HepG2 (cell line): ENCODE data around the gene STK11. TPM values are rescaled to one million over a fixed set of nuclear protein-coding genes. Genes with fewer than 3 reads are reported as not detected.

Source experiments
- ATAC-seq: fragments of 200-7000 bp; cut with Tn5 transposase; 3 replicates; pipeline ENCODE4 v1.9.1; 2020; ENCODE audit warnings: mild to moderate bottlenecking, moderate library complexity
- BruUV-seq: library from RNA; stranded (reverse); fragments of 400-500 nt; replicated peaks from 2 replicates; lab custom pipeline; 2021; lab: Mats Ljungman, UMichigan
- CTCF ChIA-PET: fragments of 300-600 bp; formaldehyde crosslinking; extraction: SDS; loops from one replicate; lab custom pipeline; 2021; ENCODE audit warnings: low total read pairs, inconsistent platforms, low intra/inter-chr PET ratio; lab: Yijun Ruan, JAX
- POLR2A ChIA-PET: fragments of 350-600 bp; sonication (Branson Sonifier 250); formaldehyde crosslinking; loops from one replicate; lab custom pipeline; 2020; ENCODE audit warnings: antibody characterized with exemption, inconsistent platforms; lab: Yijun Ruan, JAX
- DNase-seq: peaks from one replicate; pipeline ENCODE4 v3.0.0-alpha.2; 2015; ENCODE audit warnings: low spot score
- FAIRE-seq: peaks from 3 replicates; lab custom pipeline; 2011; peaks lifted over from hg19 to GRCh38; lab: Jason Lieb, UNC
- H2AFZ ChIP-seq: one replicate; pipeline ENCODE4 v1.6.1; 2011; ENCODE audit warnings: low read length, inconsistent platforms
- H3K27ac ChIP-seq: fragments of 300-600 bp; 3 replicates; pipeline ENCODE4 v1.8.0; 2011; ENCODE audit warnings: mixed run types, mild to moderate bottlenecking, mixed read lengths, low read length, inconsistent platforms; ENCODE audit not compliant: insufficient read depth; ENCODE audit errors: extremely low read length
- H3K27me3 ChIP-seq, 2 experiments: fragments of 200-600 bp in 1 of 2; 2 replicates in 1 of 2; 3 replicates in 1 of 2; pipeline versions ENCODE4 v1.6.0 to v1.8.0; 2011; ENCODE audit warnings: low read length in 2 of 2, mild to moderate bottlenecking in 2 of 2, moderate library complexity in 2 of 2, inconsistent platforms in 1 of 2; ENCODE audit not compliant: insufficient read depth in 2 of 2, control insufficient read depth in 1 of 2
- H3K36me3 ChIP-seq, 2 experiments: fragments of 200-600 bp in 1 of 2; replicated peaks in 1 of 2; 2 replicates in 1 of 2; 3 replicates in 1 of 2; pipeline versions ENCODE4 v1.5.1 to v1.8.0; 2011; ENCODE audit warnings: low read length in 2 of 2, inconsistent platforms in 1 of 2; ENCODE audit not compliant: insufficient read depth in 2 of 2, control insufficient read depth in 1 of 2
- H3K4me1 ChIP-seq: 2 replicates; pipeline ENCODE4 v1.5.1; 2012; ENCODE audit warnings: low read length, inconsistent platforms; ENCODE audit not compliant: insufficient read depth
- H3K4me2 ChIP-seq: 2 replicates; pipeline ENCODE4 v1.6.0; 2011; ENCODE audit warnings: low read depth, low read length, inconsistent platforms
- H3K4me3 ChIP-seq, 3 experiments: fragments of 200-600 bp in 1 of 3; sonication (generic), shearing (Covaris generic) in 1 of 3; replicated peaks in 1 of 3; 2 replicates each; pipeline ENCODE4 v1.5.1; 2011 to 2016; ENCODE audit warnings: low read length in 3 of 3, inconsistent platforms in 2 of 3, low read depth in 2 of 3, mild to moderate bottlenecking in 2 of 3, control low read depth in 1 of 3, mixed read lengths in 1 of 3; ENCODE audit not compliant: insufficient read depth in 1 of 3
- H3K79me2 ChIP-seq: one replicate; pipeline ENCODE4 v1.6.1; 2011; ENCODE audit warnings: low read length, inconsistent platforms; ENCODE audit not compliant: insufficient read depth
- H3K9ac ChIP-seq: 2 replicates; pipeline ENCODE4 v1.6.0; 2011; ENCODE audit warnings: mild to moderate bottlenecking, low read depth, low read length, inconsistent platforms; ENCODE audit not compliant: insufficient read depth
- H3K9me3 ChIP-seq: 2 replicates; pipeline ENCODE4 v1.5.1; 2012; ENCODE audit warnings: mild to moderate bottlenecking, low read length
- H4K20me1 ChIP-seq: 2 replicates; pipeline ENCODE4 v1.6.0; 2011; ENCODE audit warnings: inconsistent platforms, mild to moderate bottlenecking, low read length, moderate library complexity; ENCODE audit not compliant: insufficient read depth
- MTA1 ChIP-seq: sonication (generic); formaldehyde crosslinking; IDR thresholded peaks from 2 replicates; pipeline ENCODE4 v1.4.0; 2020; ENCODE audit warnings: missing genetic modification reagents, mild to moderate bottlenecking, borderline replicate concordance
- NRL ChIP-seq: sonication (generic); formaldehyde crosslinking; IDR thresholded peaks from 2 replicates; pipeline ENCODE4 v1.5.0; 2020; ENCODE audit warnings: missing genetic modification reagents, mild to moderate bottlenecking, moderate library complexity, borderline replicate concordance
- ZSCAN30 ChIP-seq: sonication (generic); formaldehyde crosslinking; IDR thresholded peaks from 2 replicates; pipeline ENCODE4 v1.5.0; 2020; ENCODE audit warnings: mild to moderate bottlenecking, missing genetic modification reagents
- WGBS: methylation state at CpG from one replicate; pipeline ENCODE4 v1.1.6; 2017; ENCODE audit warnings: low lambda C conversion rate; 5-methylcytosine and 5-hydroxymethylcytosine counted together
- in situ Hi-C: cut with HindIII; loops from 2 replicates; pipeline ENCODE4 v1.10.0; 2017; ENCODE audit warnings: low pct_unique_long_range_greater_than_20kb; ENCODE audit not compliant: extremely low pct_ligation_motif_present
- intact Hi-C: fragments of 100-400 bp; cut with micrococcal nuclease; formaldehyde crosslinking; loops from one replicate; pipeline ENCODE4 v1.10.0; 2022; ENCODE audit not compliant: unreplicated experiment
- polyA plus RNA-seq, 8 experiments: library from polyadenylated mRNA; depleted of rRNA in 3 of 8; stranded (reverse) in 7 of 8; unstranded in 1 of 8; fragments of >200 nt; fragmentation: Illumina TruSeq in 4 of 8; extraction: Trizol in 4 of 8; gene quantifications; 2 replicates each; pipeline versions ENCODE4 v1.2.1 to v1.2.3, GENCODE V29; 2011 to 2016; ENCODE audit warnings: low read depth in 4 of 8, missing spikeins in 1 of 8, mixed read lengths in 1 of 8; ENCODE audit not compliant: insufficient read depth in 1 of 8
- total RNA-seq, 5 experiments: library from RNA; depleted of rRNA; stranded (reverse); fragments of >200 nt; fragmentation: Illumina TruSeq; extraction: Trizol; gene quantifications; 2 replicates each; pipeline ENCODE4 v1.2.3, GENCODE V29; 2016; ENCODE audit warnings: low read depth in 1 of 5
- TF ChIP-seq, protein P1 (sequence below): sonication (generic); formaldehyde crosslinking; IDR thresholded peaks from 2 replicates; pipeline ENCODE4 v1.4.0; 2020; ENCODE audit warnings: mild to moderate bottlenecking, missing genetic modification reagents
- TF ChIP-seq, protein P2 (sequence below): sonication (generic); formaldehyde crosslinking; IDR thresholded peaks from 2 replicates; pipeline ENCODE4 v1.9.0; 2022; ENCODE audit warnings: missing genetic modification reagents, mild to moderate bottlenecking, borderline replicate concordance

STK11 gene
- total and polyA plus RNA-seq, 2 of the 13 experiments (the other 11 are each of a cell fraction or from before 2014, with no cell fraction given) = 27.5 to 43.6 TPM

DNA sequence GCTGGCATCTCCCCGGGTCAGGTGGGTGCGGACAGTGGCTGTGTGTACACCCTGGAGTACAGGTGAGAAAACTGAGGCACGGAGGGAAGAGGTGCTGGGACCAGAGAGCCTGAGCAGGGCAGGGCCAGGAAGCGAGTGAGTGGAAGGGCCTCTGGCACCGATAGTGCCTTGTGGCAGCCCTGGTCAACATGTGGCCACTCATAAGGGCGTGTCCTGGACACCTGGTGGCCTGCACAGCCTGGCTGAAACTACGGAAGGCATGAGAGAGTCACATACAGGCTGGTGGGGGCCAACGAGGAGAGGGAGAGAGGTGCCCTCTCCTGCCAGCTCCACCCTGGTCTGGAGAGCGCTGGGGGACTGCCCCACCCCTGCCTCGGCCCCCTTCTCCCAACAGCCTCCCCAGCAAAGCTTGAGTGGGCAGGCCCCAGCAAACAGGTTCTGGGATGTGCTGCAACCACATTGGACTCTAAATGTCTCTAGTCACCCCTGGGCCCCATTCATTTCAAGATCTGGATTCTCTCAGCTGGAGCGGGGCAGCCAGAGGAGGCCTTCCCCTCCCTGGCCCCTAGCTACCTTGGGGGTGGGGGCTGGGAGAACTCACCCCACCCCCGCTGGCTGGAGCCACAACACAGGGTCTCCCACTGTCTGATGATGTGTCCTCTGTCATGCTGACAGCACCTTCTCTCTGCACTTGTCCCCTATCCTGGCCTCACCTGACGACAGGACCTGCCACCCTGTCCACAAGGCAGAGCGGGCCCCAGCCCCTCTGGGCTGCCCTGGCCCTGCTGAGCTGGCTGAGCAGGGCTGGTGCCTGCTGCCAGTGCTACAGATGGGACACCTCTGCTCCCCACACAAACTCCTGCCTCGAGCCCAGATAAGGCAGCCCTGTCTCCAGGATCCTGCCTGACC is 26.4 kb downstream of the STK11 start:
- H3K4me1 ChIP-seq = peaks cover 24% of the 10 kb centered on the region
- H3K27me3 ChIP-seq = no peaks in the 10 kb centered on the region
- H3K27ac ChIP-seq = peak overlapping the region; percentile 39
- H3K4me3 ChIP-seq = no peak overlapping the region
- TF ChIP-seq NRL (CRISPR knock-in tag) (0 out of 2 replicates have a peak, but pooled peaks have one; percentile 21), MTA1 (CRISPR knock-in tag) (0 out of 2 replicates have a peak, but pooled peaks have one; percentile 26), ZSCAN30 (no peak)
- TF ChIP-seq, protein P1, sequence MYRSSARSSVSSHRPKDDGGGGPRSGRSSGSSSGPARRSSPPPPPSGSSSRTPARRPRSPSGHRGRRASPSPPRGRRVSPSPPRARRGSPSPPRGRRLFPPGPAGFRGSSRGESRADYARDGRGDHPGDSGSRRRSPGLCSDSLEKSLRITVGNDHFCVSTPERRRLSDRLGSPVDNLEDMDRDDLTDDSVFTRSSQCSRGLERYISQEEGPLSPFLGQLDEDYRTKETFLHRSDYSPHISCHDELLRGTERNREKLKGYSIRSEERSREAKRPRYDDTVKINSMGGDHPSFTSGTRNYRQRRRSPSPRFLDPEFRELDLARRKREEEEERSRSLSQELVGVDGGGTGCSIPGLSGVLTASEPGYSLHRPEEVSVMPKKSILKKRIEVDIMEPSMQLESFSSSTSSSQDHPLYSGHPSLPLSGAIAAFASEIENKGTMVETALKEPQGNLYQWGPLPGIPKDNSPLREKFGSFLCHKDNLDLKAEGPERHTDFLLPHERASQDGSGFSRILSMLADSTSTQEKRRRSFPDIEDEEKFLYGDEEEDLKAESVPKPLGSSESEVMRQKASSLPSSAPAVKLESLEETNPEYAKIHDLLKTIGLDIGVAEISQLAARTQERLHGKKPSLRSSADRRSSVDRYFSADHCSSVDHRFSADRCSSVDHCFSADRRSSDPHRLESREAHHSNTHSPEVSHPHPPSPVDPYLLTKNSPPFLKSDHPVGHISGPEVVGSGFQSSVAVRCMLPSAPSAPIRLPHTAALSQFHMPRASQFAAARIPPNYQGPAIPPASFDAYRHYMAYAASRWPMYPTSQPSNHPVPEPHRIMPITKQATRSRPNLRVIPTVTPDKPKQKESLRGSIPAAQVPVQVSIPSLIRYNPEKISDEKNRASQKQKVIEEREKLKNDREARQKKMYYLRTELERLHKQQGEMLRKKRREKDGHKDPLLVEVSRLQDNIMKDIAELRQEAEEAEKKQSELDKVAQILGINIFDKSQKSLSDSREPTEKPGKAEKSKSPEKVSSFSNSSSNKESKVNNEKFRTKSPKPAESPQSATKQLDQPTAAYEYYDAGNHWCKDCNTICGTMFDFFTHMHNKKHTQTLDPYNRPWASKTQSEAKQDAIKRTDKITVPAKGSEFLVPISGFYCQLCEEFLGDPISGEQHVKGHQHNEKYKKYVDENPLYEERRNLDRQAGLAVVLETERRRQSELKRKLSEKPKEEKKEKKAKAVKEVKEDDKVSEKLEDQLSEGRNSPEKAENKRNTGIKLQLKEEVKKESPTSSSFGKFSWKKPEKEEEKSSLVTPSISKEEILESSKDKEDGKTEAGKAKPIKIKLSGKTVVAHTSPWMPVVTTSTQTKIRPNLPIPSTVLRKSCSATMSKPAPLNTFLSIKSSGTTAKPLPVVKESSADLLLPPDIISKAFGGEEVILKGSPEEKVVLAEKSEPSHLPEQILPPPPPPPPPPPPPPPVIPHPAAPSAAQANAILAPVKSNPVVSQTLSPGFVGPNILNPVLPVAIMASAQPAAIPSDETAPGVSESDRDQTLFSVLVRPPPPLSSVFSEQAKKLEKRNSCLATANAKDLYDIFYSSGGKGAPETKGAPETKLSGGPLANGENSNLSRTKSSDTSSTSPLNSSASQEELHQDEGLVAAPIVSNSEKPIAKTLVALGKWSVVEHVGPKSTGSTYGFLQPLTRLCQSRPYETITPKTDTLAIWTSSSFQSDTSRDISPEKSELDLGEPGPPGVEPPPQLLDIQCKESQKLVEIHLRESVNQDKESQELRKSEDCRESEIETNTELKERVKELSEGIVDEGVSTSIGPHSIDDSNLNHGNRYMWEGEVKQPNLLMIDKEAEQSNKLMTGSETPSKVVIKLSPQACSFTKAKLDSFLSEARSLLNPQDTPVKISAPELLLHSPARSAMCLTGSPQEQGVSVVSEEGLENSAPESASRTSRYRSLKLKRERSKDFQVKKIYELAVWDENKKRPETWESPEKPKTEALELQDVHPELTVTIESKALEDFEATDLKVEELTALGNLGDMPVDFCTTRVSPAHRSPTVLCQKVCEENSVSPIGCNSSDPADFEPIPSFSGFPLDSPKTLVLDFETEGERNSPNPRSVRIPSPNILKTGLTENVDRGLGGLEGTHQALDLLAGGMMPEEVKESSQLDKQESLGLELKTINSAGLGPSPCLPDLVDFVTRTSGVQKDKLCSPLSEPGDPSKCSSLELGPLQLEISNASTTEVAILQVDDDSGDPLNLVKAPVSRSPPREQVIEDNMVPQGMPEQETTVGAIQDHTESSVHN (CRISPR knock-in tag) = 0 out of 2 replicates have a peak, but pooled peaks have one; percentile 29
- TF ChIP-seq, protein P2, sequence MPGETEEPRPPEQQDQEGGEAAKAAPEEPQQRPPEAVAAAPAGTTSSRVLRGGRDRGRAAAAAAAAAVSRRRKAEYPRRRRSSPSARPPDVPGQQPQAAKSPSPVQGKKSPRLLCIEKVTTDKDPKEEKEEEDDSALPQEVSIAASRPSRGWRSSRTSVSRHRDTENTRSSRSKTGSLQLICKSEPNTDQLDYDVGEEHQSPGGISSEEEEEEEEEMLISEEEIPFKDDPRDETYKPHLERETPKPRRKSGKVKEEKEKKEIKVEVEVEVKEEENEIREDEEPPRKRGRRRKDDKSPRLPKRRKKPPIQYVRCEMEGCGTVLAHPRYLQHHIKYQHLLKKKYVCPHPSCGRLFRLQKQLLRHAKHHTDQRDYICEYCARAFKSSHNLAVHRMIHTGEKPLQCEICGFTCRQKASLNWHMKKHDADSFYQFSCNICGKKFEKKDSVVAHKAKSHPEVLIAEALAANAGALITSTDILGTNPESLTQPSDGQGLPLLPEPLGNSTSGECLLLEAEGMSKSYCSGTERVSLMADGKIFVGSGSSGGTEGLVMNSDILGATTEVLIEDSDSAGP (CRISPR knock-in tag) = 0 out of 2 replicates have a peak, but pooled peaks have one; percentile 10
- H3K4me2 ChIP-seq = peak overlapping the region; percentile 31
- no peaks in the 10 kb centered on the region for H3K79me2 ChIP-seq
- WGBS = 87% methylated on average over 6 of the region's 15 CpGs
- ChIA-PET POLR2A (interaction anchor here (0.7 to 1.3 kb wide), 3 partner anchors 9 to 18 kb away, joined by 3 read pairs; partner anchors contain the start of gene ATP5F1D), CTCF (no interaction called here)
- ATAC-seq (peak; percentile 26), FAIRE-seq (no peak), DNase-seq (no peak)
- in situ Hi-C loops (no loop called here), intact Hi-C loops (no loop called here)
- BruUV-seq = no TSS peak
- H3K9ac ChIP-seq = no peak overlapping the region
- H2AFZ ChIP-seq = no peak overlapping the region
- H4K20me1 ChIP-seq = no peaks in the 10 kb centered on the region
- peaks cover 0 to 3% of the 10 kb centered on the region in 2 experiments; a peak in 2 of 5 replicates for H3K36me3 ChIP-seq
- no peaks in the 10 kb centered on the region for H3K9me3 ChIP-seq
